ENCODE data around the gene PANX1.

Gene PANX1

GRCh38 chr11:94218372-94218771 is 89.7 kb downstream of the PANX1 start:
- H3K27ac Mint-ChIP-seq, result no peak overlapping the region
- H3K4me1 Mint-ChIP-seq, result no peaks in the 10 kb centered on the region
- no peak overlapping the region for H3K4me3 Mint-ChIP-seq
- H3K27me3 Mint-ChIP-seq, result no peaks in the 10 kb centered on the region
- H3K9me3 Mint-ChIP-seq, result peaks cover 14% of the 10 kb centered on the region
- no peak for ATAC-seq
- no peaks in the 10 kb centered on the region for H3K36me3 Mint-ChIP-seq

DNA sequence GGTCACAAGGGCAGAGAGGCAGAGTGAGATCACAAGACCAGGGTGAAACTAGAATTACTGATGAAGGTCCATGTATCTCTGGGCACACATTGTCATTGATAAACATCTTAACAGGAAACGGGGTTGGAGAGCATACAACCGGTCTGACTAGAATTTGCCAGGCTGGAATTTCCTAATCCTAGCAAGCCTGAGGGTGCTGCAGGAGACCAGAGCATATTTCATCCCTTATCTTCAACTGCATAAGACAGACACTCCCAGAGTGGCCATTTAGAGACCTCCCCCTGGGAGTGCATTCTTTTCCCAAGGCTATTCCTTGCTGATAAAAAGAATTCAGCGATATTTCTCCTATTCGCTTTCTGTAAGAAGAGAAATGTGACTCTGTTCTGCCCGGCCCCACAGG is 91.1 kb downstream of the PANX1 start:
- H3K36me3 Mint-ChIP-seq, result no peaks in the 10 kb centered on the region
- H3K27me3 Mint-ChIP-seq, result no peaks in the 10 kb centered on the region
- no peak for ATAC-seq
- H3K4me3 Mint-ChIP-seq, result no peak overlapping the region
- H3K9me3 Mint-ChIP-seq, result peaks cover 14% of the 10 kb centered on the region
- H3K27ac Mint-ChIP-seq, result no peak overlapping the region
- no peaks in the 10 kb centered on the region for H3K4me1 Mint-ChIP-seq

GRCh38 chr11:94224078-94224477 is 95.4 kb downstream of the PANX1 start:
- Mint-ChIP-seq H3K27me3 (no peaks in the 10 kb centered on the region), H3K36me3 (no peaks in the 10 kb centered on the region), H3K27ac (no peak overlapping the region), H3K9me3 (peaks cover 9% of the 10 kb centered on the region), H3K4me3 (no peak overlapping the region), H3K4me1 (no peaks in the 10 kb centered on the region)
- no peak for ATAC-seq

Measured in stimulated activated memory B cell treated with anti-CD40 and anti-IgM and Interleukin-4, amounts not matched to agents 10 μg/mL and 1 μg/mL and 100 μg/mL, for 72 hours (primary cell).